Measurements from ENCODE around the gene MEF2C. TPM values are rescaled to one million over a fixed set of nuclear protein-coding genes. Genes with fewer than 3 reads are reported as not detected.

Gene MEF2C
- total RNA-seq, 1 donor from 2014 or later, result under 0.01 TPM

DNA sequence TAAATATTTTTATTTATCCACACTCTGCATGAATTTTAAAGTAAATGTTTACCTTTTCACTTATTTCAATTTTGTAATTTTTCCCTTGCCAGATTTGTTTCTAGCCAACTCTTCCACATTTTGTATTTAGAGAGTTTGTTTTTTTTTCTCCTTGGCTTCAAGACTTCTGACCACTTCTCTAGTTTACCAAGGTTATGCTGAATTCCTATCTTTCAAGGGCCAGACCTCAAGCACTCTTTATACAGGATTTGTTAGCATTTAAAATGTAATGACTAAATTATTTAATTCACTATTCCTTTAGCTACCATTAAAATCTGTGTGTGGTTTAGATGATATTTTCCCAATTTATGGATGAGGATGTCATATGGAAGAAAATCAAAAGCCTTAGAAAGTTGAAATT lies 42.5 kb downstream of the MEF2C start:
- no peak for FAIRE-seq
- Histone ChIP-seq H3K36me3 (ENCODE audit: control insufficient read depth, insufficient read depth, low read length) (no peaks in the 10 kb centered on the region), H3K27me3 (ENCODE audit: control insufficient read depth, insufficient read depth, low read length) (no peaks in the 10 kb centered on the region), H3K4me3 (ENCODE audit: low read depth, low read length) (no peak overlapping the region)
- TF ChIP-seq, protein P1, sequence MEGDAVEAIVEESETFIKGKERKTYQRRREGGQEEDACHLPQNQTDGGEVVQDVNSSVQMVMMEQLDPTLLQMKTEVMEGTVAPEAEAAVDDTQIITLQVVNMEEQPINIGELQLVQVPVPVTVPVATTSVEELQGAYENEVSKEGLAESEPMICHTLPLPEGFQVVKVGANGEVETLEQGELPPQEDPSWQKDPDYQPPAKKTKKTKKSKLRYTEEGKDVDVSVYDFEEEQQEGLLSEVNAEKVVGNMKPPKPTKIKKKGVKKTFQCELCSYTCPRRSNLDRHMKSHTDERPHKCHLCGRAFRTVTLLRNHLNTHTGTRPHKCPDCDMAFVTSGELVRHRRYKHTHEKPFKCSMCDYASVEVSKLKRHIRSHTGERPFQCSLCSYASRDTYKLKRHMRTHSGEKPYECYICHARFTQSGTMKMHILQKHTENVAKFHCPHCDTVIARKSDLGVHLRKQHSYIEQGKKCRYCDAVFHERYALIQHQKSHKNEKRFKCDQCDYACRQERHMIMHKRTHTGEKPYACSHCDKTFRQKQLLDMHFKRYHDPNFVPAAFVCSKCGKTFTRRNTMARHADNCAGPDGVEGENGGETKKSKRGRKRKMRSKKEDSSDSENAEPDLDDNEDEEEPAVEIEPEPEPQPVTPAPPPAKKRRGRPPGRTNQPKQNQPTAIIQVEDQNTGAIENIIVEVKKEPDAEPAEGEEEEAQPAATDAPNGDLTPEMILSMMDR (IDR thresholded peaks at IDR 0.05; ENCODE audit: insufficient read depth, low read length, severe bottlenecking), result no peak
- no peak for DNase-seq (ENCODE audit: low read depth)

DNA sequence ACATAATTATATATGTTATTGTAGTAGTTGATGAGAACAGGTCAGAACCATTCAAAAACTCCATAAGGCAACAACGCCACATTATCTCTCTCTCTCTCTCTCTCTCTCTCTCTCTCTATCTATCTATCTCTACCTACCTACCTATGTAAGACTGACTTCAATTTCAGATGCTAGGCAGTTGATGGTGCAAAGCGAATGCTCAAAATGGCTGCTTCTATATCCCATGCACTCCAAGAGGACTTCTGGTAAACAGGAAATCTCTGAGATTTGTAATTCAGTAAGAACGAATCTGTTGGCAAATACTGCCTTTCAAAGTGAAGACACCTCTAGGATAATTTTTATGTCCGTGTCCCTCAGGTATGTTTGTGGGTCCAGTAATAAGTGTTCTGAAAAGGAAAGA lies 43.7 kb downstream of the MEF2C start:
- no peak for DNase-seq (ENCODE audit: low read depth)
- no peak for FAIRE-seq
- TF ChIP-seq, protein P1 (IDR thresholded peaks at IDR 0.05; ENCODE audit: insufficient read depth, low read length, severe bottlenecking), result no peak
- H3K36me3 ChIP-seq (ENCODE audit: control insufficient read depth, insufficient read depth, low read length), result no peaks in the 10 kb centered on the region
- no peaks in the 10 kb centered on the region for H3K27me3 ChIP-seq (ENCODE audit: control insufficient read depth, insufficient read depth, low read length)
- H3K4me3 ChIP-seq (ENCODE audit: low read depth, low read length), result no peak overlapping the region

DNA sequence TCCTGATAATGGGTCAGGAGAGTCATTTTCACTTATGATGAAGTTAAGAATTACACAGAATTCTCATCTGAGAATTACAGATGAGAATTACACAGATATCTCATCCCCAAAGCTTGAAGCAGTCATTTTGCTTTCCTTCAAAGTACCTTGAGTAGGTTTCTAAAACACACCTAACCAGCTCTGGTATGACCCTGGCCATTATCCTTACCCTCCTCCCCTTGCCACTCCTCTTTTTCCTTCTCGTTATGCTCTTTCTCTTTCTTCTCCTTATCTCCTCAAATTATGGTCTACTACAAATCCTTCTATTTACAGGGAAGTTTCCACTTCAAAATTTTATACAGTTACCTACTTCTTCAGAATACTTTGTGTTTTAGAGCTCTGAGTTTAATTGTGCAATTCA lies 44.5 kb downstream of the MEF2C start:
- H3K27me3 ChIP-seq (ENCODE audit: control insufficient read depth, insufficient read depth, low read length), result no peaks in the 10 kb centered on the region
- FAIRE-seq, result no peak
- DNase-seq (ENCODE audit: low read depth), result no peak
- TF ChIP-seq, protein P1 (IDR thresholded peaks at IDR 0.05; ENCODE audit: insufficient read depth, low read length, severe bottlenecking), result no peak
- no peak overlapping the region for H3K4me3 ChIP-seq (ENCODE audit: low read depth, low read length)
- no peaks in the 10 kb centered on the region for H3K36me3 ChIP-seq (ENCODE audit: control insufficient read depth, insufficient read depth, low read length)

DNA sequence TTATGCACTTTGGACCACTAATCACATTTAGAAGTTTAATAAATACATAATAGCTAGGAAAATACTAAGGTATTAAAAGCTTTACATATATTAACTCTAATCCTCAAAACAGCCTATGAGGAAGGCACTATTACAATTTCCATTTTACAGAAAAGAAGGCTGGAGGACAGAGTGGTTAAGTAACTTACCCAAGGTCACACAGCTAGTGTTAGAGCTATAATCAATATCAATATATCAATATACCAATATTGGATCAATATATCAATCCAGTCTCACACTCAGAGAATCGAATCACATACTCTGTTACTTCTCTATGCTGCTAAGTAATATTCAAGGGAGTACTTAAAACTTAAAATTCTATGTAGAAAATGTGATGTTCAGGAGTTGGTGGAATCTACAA lies 45.2 kb downstream of the MEF2C start:
- no peak for FAIRE-seq
- no peaks in the 10 kb centered on the region for H3K27me3 ChIP-seq (ENCODE audit: control insufficient read depth, insufficient read depth, low read length)
- H3K36me3 ChIP-seq (ENCODE audit: control insufficient read depth, insufficient read depth, low read length), result no peaks in the 10 kb centered on the region
- TF ChIP-seq, protein P1 (IDR thresholded peaks at IDR 0.05; ENCODE audit: insufficient read depth, low read length, severe bottlenecking), result no peak
- DNase-seq (ENCODE audit: low read depth), result no peak
- H3K4me3 ChIP-seq (ENCODE audit: low read depth, low read length), result no peak overlapping the region

DNA sequence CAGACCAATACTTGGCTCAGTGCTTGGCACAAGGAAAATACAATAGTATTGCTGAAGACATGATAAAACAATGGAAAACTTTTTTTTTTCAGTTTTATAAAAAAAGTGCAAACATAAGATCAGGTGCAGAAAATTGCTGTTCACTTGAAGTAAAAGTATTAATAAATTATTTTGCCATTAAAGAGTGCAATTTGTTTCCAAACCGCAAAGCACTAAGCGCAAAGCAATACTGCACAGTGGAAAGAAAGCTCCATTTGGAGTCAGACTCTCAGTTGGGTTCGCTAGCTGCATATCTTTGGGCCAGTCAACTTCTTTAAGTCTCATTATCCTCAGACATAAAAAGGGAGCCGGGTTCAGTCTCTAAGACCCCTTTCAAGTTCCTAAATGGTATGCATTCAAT lies 45.8 kb downstream of the MEF2C start:
- TF ChIP-seq, protein P1 (IDR thresholded peaks at IDR 0.05; ENCODE audit: insufficient read depth, low read length, severe bottlenecking), result no peak
- DNase-seq (ENCODE audit: low read depth), result no peak
- H3K4me3 ChIP-seq (ENCODE audit: low read depth, low read length), result no peak overlapping the region
- no peak for FAIRE-seq
- H3K27me3 ChIP-seq (ENCODE audit: control insufficient read depth, insufficient read depth, low read length), result no peaks in the 10 kb centered on the region
- no peaks in the 10 kb centered on the region for H3K36me3 ChIP-seq (ENCODE audit: control insufficient read depth, insufficient read depth, low read length)

DNA sequence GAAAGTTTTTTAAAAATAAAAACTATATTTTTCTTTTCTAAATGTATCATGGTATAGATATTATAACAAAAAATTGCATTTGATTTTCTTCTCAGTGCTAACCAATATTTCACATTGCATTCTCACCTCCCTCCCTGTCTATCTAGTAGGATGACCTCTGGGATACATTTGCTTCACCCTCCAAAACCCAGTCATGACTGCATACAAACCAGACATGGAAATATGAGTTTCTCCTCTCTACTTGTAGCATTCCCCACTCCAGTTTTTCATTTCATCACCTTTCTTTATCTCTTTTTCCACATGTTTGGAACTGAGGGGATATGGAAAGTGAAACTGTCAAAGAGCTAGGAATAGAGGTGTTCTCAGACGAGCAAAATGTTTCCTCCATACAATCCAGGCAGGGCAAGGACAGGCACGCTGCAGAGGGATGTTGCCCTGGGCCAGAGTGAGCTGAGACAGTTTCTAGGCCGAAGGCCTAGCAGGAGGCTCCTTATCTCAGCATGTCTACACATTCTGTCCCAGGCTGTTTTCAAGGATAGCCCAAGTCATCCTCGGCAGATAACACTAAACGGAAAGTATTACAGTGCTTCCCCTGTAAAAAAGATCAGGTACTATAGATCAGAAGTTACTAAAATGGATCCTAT lies 46.7 kb downstream of the MEF2C start:
- no peak for FAIRE-seq
- TF ChIP-seq, protein P1 (IDR thresholded peaks at IDR 0.05; ENCODE audit: insufficient read depth, low read length, severe bottlenecking), result no peak
- H3K4me3 ChIP-seq (ENCODE audit: low read depth, low read length), result no peak overlapping the region

More for the DNA sequence above, 46.7 kb downstream of the MEF2C start:
- H3K27me3 ChIP-seq (ENCODE audit: control insufficient read depth, insufficient read depth, low read length), result no peaks in the 10 kb centered on the region
- DNase-seq (ENCODE audit: low read depth), result no peak
- H3K36me3 ChIP-seq (ENCODE audit: control insufficient read depth, insufficient read depth, low read length), result no peaks in the 10 kb centered on the region
